HCT116 (cell line): ENCODE data around the gene PPFIA2. TPM values are rescaled to one million over a fixed set of nuclear protein-coding genes. Genes with fewer than 3 reads are reported as not detected.

Source experiments
- ATAC-seq: fragments of 200-7000 bp; cut with Tn5 transposase; 2 replicates; pipeline ENCODE4 v1.9.1; 2020; ENCODE audit warnings: mild to moderate bottlenecking, moderate library complexity
- BruUV-seq: library from RNA; stranded (reverse); fragments of 400-500 nt; replicated peaks from 2 replicates; lab custom pipeline; 2021; lab: Mats Ljungman, UMichigan
- CTCF ChIA-PET: fragments of 300-600 bp; sonication (Branson Sonifier 250); formaldehyde crosslinking; loops from one replicate; lab custom pipeline; 2021; ENCODE audit warnings: antibody characterized with exemption; lab: Charles Lee
- POLR2A ChIA-PET: fragments of 300-600, 350-600 bp; sonication (Branson Sonifier 250); formaldehyde crosslinking; loops from one replicate; lab custom pipeline; 2021; ENCODE audit warnings: antibody characterized with exemption; lab: Charles Lee
- RAD21 ChIA-PET, 2 experiments: fragments of 300-600 bp; sonication (Branson Sonifier 250); formaldehyde crosslinking; loops; one replicate each; lab custom pipeline; 2023; ENCODE audit warnings: low total read pairs in 2 of 2; ENCODE audit not compliant: uncharacterized antibody in 2 of 2, unreplicated experiment in 2 of 2, low non-redundant PET in 1 of 2; lab: Charles Lee
- DNase-seq: peaks from one replicate; pipeline ENCODE4 v3.0.0-alpha.2; 2010; ENCODE audit warnings: low read depth, low spot score
- H2AFZ ChIP-seq: fragments of 200-600 bp; shearing (Covaris generic), sonication (generic); 2 replicates; pipeline ENCODE4 v1.6.1; 2017; ENCODE audit warnings: low read depth, mixed run types, mixed read lengths, antibody characterized with exemption, low read length; ENCODE audit not compliant: poor library complexity, severe bottlenecking
- H3K27ac ChIP-seq: 2 replicates; pipeline ENCODE4 v1.5.1; 2012; ENCODE audit warnings: low read depth, low read length
- H3K27me3 ChIP-seq: fragments of 200-600 bp; sonication (generic); 2 replicates; pipeline ENCODE4 v1.6.1; 2016; ENCODE audit warnings: mixed run types, low read length, mixed read lengths; ENCODE audit not compliant: insufficient read depth
- H3K36me3 ChIP-seq, 2 experiments: fragments of 200-500 bp in 1 of 2; fragments of 200-600 bp in 1 of 2; sonication (Bioruptor generic) in 1 of 2; sonication (generic) in 1 of 2; 2 replicates each; pipeline versions ENCODE4 v1.5.1 to v1.6.1; 2014 to 2016; ENCODE audit warnings: low read length in 2 of 2, inconsistent platforms in 1 of 2, mixed read lengths in 1 of 2, mixed run types in 1 of 2; ENCODE audit not compliant: insufficient read depth in 2 of 2, control insufficient read depth in 1 of 2
- H3K4me1 ChIP-seq, 2 experiments: fragments of 200-600 bp in 1 of 2; sonication (generic) in 1 of 2; 2 replicates each; pipeline versions ENCODE4 v1.5.1 to v1.6.1; 2012 to 2017; ENCODE audit warnings: low read length in 2 of 2, inconsistent platforms in 1 of 2, mild to moderate bottlenecking in 1 of 2, mixed read lengths in 1 of 2, mixed run types in 1 of 2, moderate library complexity in 1 of 2; ENCODE audit not compliant: insufficient read depth in 2 of 2, control insufficient read depth in 1 of 2
- H3K4me2 ChIP-seq: fragments of 200-600 bp; sonication (generic); 2 replicates; pipeline ENCODE4 v1.6.1; 2017; ENCODE audit warnings: mixed run types, low read length, mixed read lengths
- H3K4me3 ChIP-seq, 2 experiments: fragments of 200-600 bp in 1 of 2; sonication (generic) in 1 of 2; replicated peaks in 1 of 2; 2 replicates each; pipeline ENCODE4 v1.5.1; 2011 to 2016; ENCODE audit warnings: low read length in 2 of 2, control low read depth in 1 of 2, low read depth in 1 of 2, mild to moderate bottlenecking in 1 of 2, mixed read lengths in 1 of 2, mixed run types in 1 of 2
- H3K79me2 ChIP-seq: fragments of 200-600 bp; sonication (generic); 2 replicates; pipeline ENCODE4 v1.6.1; 2017; ENCODE audit warnings: mild to moderate bottlenecking, mixed run types, low read length, moderate library complexity, mixed read lengths; ENCODE audit not compliant: insufficient read depth
- H3K9ac ChIP-seq: fragments of 200-600 bp; sonication (generic); 2 replicates; pipeline ENCODE4 v1.6.1; 2016; ENCODE audit warnings: low read length, mixed read lengths
- H3K9me2 ChIP-seq: fragments of 200-600 bp; sonication (generic), shearing (Covaris generic); 2 replicates; pipeline ENCODE4 v1.6.1; 2017; ENCODE audit warnings: mixed run types, mild to moderate bottlenecking, moderate library complexity; ENCODE audit not compliant: insufficient read depth
- H3K9me3 ChIP-seq, 2 experiments: fragments of 200-500 bp in 1 of 2; fragments of 200-600 bp in 1 of 2; sonication (Bioruptor generic) in 1 of 2; sonication (generic) in 1 of 2; 2 replicates each; pipeline ENCODE4 v1.6.1; 2014 to 2017; ENCODE audit warnings: low read length in 2 of 2, mixed read lengths in 2 of 2, inconsistent platforms in 1 of 2, low read depth in 1 of 2, mild to moderate bottlenecking in 1 of 2, mixed run types in 1 of 2, moderate library complexity in 1 of 2; ENCODE audit not compliant: control insufficient read depth in 1 of 2, insufficient read depth in 1 of 2
- H4K20me1 ChIP-seq: fragments of 200-600 bp; sonication (generic), shearing (Covaris generic); 2 replicates; pipeline ENCODE4 v1.6.1; 2017; ENCODE audit warnings: mixed run types, mild to moderate bottlenecking, moderate library complexity; ENCODE audit not compliant: insufficient read depth
- CBX3 ChIP-seq: IDR thresholded peaks from 2 replicates; pipeline ENCODE4 v1.6.1; 2012; ENCODE audit warnings: low read depth
- ELF1 ChIP-seq: IDR thresholded peaks from 2 replicates; pipeline ENCODE4 v1.6.1; 2012; ENCODE audit warnings: low read depth, borderline replicate concordance
- EZH2phosphoT487 ChIP-seq: fragments of 200-600 bp; IDR thresholded peaks from 2 replicates; pipeline ENCODE4 v1.6.1; 2018; ENCODE audit warnings: antibody characterized with exemption, borderline replicate concordance
- JUND ChIP-seq: IDR thresholded peaks from 2 replicates; pipeline ENCODE4 v1.6.1; 2012
- POLR2A ChIP-seq: IDR thresholded peaks from 2 replicates; pipeline ENCODE4 v1.7.0; 2011; ENCODE audit warnings: borderline replicate concordance; ENCODE audit not compliant: insufficient read depth, insufficient read length; ENCODE audit errors: extremely low read depth
- RAD21 ChIP-seq: IDR thresholded peaks from 2 replicates; pipeline ENCODE4 v1.6.1; 2012; ENCODE audit warnings: low read depth, mild to moderate bottlenecking
- SIN3A ChIP-seq: IDR thresholded peaks from 2 replicates; pipeline ENCODE4 v1.6.1; 2012; ENCODE audit warnings: low read depth
- YY1 ChIP-seq: IDR thresholded peaks from 2 replicates; pipeline ENCODE4 v1.6.1; 2011; ENCODE audit warnings: low read length, low read depth, moderate library complexity, mild to moderate bottlenecking; ENCODE audit not compliant: insufficient replicate concordance; ENCODE audit errors: extremely low read depth
- ZNF274 ChIP-seq: fragments of 200-500 bp; sonication (Bioruptor generic); IDR thresholded peaks from 2 replicates; pipeline ENCODE4 v1.6.1; 2014; ENCODE audit warnings: mild to moderate bottlenecking, low read depth, low read length, inconsistent platforms
- intact Hi-C: fragments of 100-400 bp; cut with micrococcal nuclease; formaldehyde crosslinking; loops from 2 replicates; pipeline ENCODE4 v1.10.0; 2022
- total RNA-seq: library from RNA; stranded (reverse); gene quantifications from one replicate; pipeline ENCODE4 v1.2.1, GENCODE V29; 2021; ENCODE audit not compliant: unreplicated experiment
- TF ChIP-seq, protein P1 (sequence below), 3 experiments: fragments of 200-600 bp in 1 of 3; sonication (generic) in 1 of 3; IDR thresholded peaks in 2 of 3; conservative IDR thresholded peaks in 1 of 3; 2 replicates each; pipeline ENCODE4 v1.5.1; 2012 to 2017; ENCODE audit warnings: low read depth in 2 of 3, low read length in 2 of 3, antibody characterized with exemption in 1 of 3, borderline replicate concordance in 1 of 3, control low read depth in 1 of 3, mild to moderate bottlenecking in 1 of 3, mixed read lengths in 1 of 3, mixed run types in 1 of 3, moderate library complexity in 1 of 3; ENCODE audit not compliant: insufficient read depth in 1 of 3

Gene PPFIA2
- total RNA-seq, 1 experiment from 2014 or later = not detected

DNA sequence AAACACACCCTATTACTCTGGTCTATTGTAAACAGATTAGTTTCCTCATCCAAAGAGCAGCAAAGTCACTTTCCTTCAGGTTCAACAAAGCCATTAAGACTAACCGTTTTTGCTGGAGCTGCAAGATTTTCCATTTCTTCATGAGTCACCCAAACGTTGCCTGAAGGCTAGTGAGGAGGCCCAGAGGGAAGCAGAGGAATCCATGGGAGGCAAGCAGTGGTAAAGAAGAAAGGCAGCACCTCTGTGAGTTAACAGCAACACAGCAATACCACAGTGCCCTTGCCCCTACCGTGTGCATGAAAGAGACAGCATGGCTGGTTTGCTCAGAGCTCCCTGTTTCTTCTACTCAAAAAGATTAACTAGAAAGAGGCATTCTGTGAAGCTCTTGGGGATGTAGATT, 475.0 kb downstream of the PPFIA2 start:
- Histone ChIP-seq H3K27ac (no peak overlapping the region), H2AFZ (no peak overlapping the region), H3K4me1 (no peaks in the 10 kb centered on the region), H3K4me2 (no peak overlapping the region), H3K4me3 (no peak overlapping the region), H3K79me2 (no peaks in the 10 kb centered on the region), H3K36me3 (no peaks in the 10 kb centered on the region), H3K9ac (no peak overlapping the region), H3K9me3 (no peaks in the 10 kb centered on the region), H4K20me1 (no peaks in the 10 kb centered on the region), H3K9me2 (no peaks in the 10 kb centered on the region), H3K27me3 (no peaks in the 10 kb centered on the region)
- TF ChIP-seq YY1 = no peak
- TF ChIP-seq CBX3 = no peak
- no peak for TF ChIP-seq SIN3A
- no peak for TF ChIP-seq RAD21
- no peak for TF ChIP-seq ELF1
- TF ChIP-seq ZNF274 = no peak
- TF ChIP-seq, protein P1, sequence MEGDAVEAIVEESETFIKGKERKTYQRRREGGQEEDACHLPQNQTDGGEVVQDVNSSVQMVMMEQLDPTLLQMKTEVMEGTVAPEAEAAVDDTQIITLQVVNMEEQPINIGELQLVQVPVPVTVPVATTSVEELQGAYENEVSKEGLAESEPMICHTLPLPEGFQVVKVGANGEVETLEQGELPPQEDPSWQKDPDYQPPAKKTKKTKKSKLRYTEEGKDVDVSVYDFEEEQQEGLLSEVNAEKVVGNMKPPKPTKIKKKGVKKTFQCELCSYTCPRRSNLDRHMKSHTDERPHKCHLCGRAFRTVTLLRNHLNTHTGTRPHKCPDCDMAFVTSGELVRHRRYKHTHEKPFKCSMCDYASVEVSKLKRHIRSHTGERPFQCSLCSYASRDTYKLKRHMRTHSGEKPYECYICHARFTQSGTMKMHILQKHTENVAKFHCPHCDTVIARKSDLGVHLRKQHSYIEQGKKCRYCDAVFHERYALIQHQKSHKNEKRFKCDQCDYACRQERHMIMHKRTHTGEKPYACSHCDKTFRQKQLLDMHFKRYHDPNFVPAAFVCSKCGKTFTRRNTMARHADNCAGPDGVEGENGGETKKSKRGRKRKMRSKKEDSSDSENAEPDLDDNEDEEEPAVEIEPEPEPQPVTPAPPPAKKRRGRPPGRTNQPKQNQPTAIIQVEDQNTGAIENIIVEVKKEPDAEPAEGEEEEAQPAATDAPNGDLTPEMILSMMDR (IDR thresholded peaks at IDR 0.05 in 2 of 3, conservative IDR thresholded peaks at IDR 0.05 in 1 of 3; ENCODE audit: borderline replicate concordance in 1 of 3, insufficient read depth in 1 of 3, low read depth in 2 of 3, low read length in 2 of 3) = no peak
- no peak for TF ChIP-seq POLR2A
- TF ChIP-seq EZH2phosphoT487 = no peak
- TF ChIP-seq JUND = no peak
- intact Hi-C loops = no loop called here
- no peak for ATAC-seq
- ChIA-PET RAD21 (interaction anchor here in 1 of 2 experiments (0.6 kb wide), 1 partner anchor 1186 kb away, joined by 5 read pairs; no protein-coding TSS in a partner anchor), CTCF (no interaction called here), POLR2A (no interaction called here)
- BruUV-seq = no TSS peak
- no peak for DNase-seq
